IPS-11a (cell line): ENCODE data around the gene BRD7.

Source experiments
- H3K4me3 ChIP-seq: one replicate; pipeline ENCODE4 v1.5.1; 2013; ENCODE audit warnings: low read depth, low read length, control low read depth

BRD7 gene

GRCh38 chr16:50293041-50293783 is 75.6 kb downstream of the BRD7 start:
- H3K4me3 ChIP-seq = no peak overlapping the region

- H3K4me3 ChIP-seq = no peak overlapping the region
Measured at GRCh38 chr16:50292566-50292948, 76.2 kb downstream of the BRD7 start.

GRCh38 chr16:50291719-50292565 is 76.8 kb downstream of the BRD7 start:
- H3K4me3 ChIP-seq = no peak overlapping the region

GRCh38 chr16:50290856-50291255 is 77.9 kb downstream of the BRD7 start:
- no peak overlapping the region for H3K4me3 ChIP-seq

GRCh38 chr16:50289950-50290764 is 78.6 kb downstream of the BRD7 start:
- H3K4me3 ChIP-seq = no peak overlapping the region

GRCh38 chr16:50288920-50289319 is 79.9 kb downstream of the BRD7 start:
- no peak overlapping the region for H3K4me3 ChIP-seq

- no peak overlapping the region for H3K4me3 ChIP-seq
Measured at GRCh38 chr16:50288026-50288425, 80.8 kb downstream of the BRD7 start.

GRCh38 chr16:50286681-50287080 is 82.1 kb downstream of the BRD7 start:
- no peak overlapping the region for H3K4me3 ChIP-seq

GRCh38 chr16:50285406-50286003 is 83.3 kb downstream of the BRD7 start:
- no peak overlapping the region for H3K4me3 ChIP-seq

GRCh38 chr16:50284131-50284911 is 84.5 kb downstream of the BRD7 start:
- H3K4me3 ChIP-seq = no peak overlapping the region

GRCh38 chr16:50282955-50283631 is 85.7 kb downstream of the BRD7 start:
- H3K4me3 ChIP-seq = no peak overlapping the region

GRCh38 chr16:50282010-50282538 is 86.7 kb downstream of the BRD7 start:
- H3K4me3 ChIP-seq = no peak overlapping the region

GRCh38 chr16:50281391-50282009 is 87.3 kb downstream of the BRD7 start:
- no peak overlapping the region for H3K4me3 ChIP-seq

- no peak overlapping the region for H3K4me3 ChIP-seq
Measured at GRCh38 chr16:50280932-50281331, 87.9 kb downstream of the BRD7 start.

GRCh38 chr16:50279504-50279865 is 89.3 kb downstream of the BRD7 start:
- no peak overlapping the region for H3K4me3 ChIP-seq

- no peak overlapping the region for H3K4me3 ChIP-seq
Measured at GRCh38 chr16:50278251-50278650, 90.5 kb downstream of the BRD7 start.

- no peak overlapping the region for H3K4me3 ChIP-seq
Measured at GRCh38 chr16:50276801-50277555, 91.8 kb downstream of the BRD7 start.

- no peak overlapping the region for H3K4me3 ChIP-seq
Measured at GRCh38 chr16:50276326-50276640, 92.5 kb downstream of the BRD7 start.
